ENCODE measurements around the gene IFITM1.

Gene IFITM1

DNA sequence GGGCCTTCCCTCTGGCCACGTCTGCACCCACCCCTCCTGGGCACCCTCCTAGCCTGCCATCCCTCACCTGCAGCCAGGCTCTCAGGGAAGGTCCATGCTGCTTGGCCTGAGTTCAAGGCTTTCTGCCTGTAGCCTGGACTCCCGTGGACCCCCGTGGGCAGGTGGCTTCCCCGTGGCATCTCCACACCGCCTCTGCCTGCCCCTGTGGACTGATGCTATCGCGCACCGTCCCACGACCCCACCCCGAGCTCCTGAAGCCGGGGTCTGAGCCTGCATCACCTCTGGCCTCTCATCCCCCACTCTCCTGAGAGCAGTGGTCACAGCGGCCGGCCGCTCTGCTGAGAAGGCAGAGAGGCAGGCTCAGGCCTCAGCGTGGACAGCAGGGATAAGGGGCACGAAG lies 19.1 kb upstream of the IFITM1 start:
- Histone ChIP-seq H3K9me3 (ENCODE audit: low read length) (no peaks in the 10 kb centered on the region), H2AFZ (ENCODE audit: low read depth, low read length) (no peak overlapping the region), H3K4me3 (ENCODE audit: low read length) (no peak overlapping the region), H3K27me3 (ENCODE audit: insufficient read depth, low read length) (no peaks in the 10 kb centered on the region), H3K36me3 (ENCODE audit: insufficient read depth, low read length) (peaks cover 3% of the 10 kb centered on the region), H3K4me1 (ENCODE audit: insufficient read depth, low read length) (peaks cover 7% of the 10 kb centered on the region)

DNA sequence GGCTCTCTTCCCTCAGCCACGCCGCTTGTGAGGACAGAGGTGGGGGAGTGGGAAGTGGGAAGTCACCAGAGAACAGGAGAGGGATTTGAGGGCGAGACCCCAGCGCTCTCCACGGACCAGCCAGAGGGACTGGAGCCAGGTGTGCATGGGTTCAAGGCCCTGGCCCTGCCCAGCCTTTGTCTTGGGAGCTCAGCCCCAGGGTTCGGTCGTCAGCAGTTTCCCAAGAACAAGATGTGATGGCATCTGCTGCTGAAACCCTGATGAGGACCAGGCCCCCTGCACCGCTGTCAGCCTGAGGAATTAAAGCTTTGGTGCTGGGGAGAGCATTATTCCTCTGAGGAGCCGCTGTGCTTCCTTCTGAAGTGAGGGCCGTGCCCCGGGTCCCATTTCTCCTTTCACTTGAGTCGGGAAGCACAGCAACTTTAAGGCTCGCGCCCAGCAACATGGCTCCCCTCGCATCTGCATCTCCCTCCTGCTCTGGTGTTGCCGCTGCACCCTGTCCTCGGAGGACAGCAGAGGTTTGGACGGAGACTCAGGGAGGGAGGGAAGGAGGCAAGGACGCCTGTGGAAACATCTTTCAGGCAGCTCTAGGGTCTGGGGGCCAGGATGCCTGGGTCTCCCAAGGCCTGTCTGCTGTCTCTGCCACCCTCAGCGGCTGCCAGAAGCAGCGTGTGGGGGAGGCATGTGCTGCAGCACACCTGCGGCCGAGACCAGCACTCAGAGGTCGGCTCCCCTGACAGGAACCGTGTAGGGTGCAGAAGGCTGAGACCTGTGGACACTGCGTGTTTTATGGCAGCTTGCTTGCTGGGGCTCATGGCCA lies 18.3 kb upstream of the IFITM1 start:
- H3K4me1 ChIP-seq (ENCODE audit: insufficient read depth, low read length) = peaks cover 10% of the 10 kb centered on the region
- peaks cover 3% of the 10 kb centered on the region for H3K36me3 ChIP-seq (ENCODE audit: insufficient read depth, low read length)
- no peaks in the 10 kb centered on the region for H3K9me3 ChIP-seq (ENCODE audit: low read length)
- H3K27me3 ChIP-seq (ENCODE audit: insufficient read depth, low read length) = no peaks in the 10 kb centered on the region
- H2AFZ ChIP-seq (ENCODE audit: low read depth, low read length) = no peak overlapping the region
- H3K4me3 ChIP-seq (ENCODE audit: low read length) = no peak overlapping the region

DNA sequence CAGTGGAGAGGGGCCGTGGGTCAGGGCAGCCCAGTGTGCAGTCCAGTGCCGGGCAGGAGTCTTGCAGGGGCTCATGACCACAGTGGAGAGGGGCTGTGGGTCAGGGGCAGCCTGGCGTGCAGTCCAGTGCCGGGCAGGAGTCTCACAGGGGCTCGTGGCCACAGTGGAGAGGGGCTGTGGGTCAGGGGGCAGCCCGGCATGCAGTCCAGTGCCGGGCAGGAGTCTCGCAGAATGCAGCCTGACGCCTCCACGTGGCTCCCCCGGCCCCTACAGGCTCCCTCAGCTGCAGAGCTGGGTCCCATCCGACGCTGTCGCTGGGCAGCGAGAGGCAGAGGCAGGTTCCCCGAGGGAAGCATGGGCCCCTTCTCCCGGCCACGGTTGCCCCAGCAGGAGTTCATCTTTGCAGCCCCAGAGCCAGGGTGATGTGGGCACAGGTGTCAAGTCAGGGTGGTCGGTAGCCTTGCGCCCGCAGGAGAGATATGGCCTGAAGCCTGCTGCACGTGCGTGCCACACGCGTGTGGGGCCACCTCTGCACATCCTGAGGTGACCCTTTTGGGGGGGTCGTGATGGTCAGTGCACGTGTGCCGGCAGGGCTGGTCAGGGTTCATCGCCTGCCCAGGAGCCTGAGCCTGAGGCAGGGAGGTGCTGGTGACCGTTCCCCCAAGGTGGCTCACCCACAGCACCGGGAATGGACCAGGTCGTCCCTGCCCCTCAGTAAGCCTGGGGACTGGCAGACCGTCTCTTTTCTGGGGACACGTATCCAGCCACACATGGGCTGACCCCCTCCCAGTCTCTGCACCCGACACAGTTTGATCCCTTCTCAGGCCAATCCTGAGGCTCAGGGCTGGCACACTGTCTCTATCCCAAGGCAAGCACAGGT lies 17.4 kb upstream of the IFITM1 start:
- Histone ChIP-seq H3K9me3 (ENCODE audit: low read length) (no peaks in the 10 kb centered on the region), H3K4me3 (ENCODE audit: low read length) (no peak overlapping the region), H3K27me3 (ENCODE audit: insufficient read depth, low read length) (no peaks in the 10 kb centered on the region)

DNA sequence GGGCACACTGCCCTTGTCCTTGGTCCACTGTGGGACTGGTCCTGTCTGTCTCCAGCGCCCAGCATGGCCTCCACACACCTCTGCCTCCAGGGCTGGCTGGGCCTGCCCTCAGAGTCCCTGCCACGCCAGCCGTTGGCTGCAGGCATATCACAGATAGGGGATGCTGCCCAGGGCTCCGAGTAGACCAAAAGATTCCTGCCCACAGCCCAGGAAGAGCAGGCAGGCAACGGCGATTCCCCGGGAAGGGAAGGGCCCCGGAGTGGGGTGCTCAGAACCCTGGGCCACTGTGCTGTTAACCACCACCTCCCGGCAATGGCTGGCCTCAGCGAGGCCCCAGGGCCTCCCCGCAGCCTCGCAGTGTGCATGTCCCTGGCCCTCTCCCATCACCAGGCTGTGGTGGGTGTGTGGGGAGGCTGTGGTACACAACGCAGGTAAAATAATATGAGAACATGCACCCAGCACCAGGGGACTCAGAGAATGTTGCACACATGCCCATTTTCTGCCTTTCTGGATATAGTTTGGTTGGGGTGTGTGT lies 16.7 kb upstream of the IFITM1 start:
- Histone ChIP-seq H3K9me3 (ENCODE audit: low read length) (no peaks in the 10 kb centered on the region), H2AFZ (ENCODE audit: low read depth, low read length) (no peak overlapping the region), H3K4me1 (ENCODE audit: insufficient read depth, low read length) (peaks cover 10% of the 10 kb centered on the region), H3K27me3 (ENCODE audit: insufficient read depth, low read length) (no peaks in the 10 kb centered on the region), H3K36me3 (ENCODE audit: insufficient read depth, low read length) (peaks cover 3% of the 10 kb centered on the region), H3K4me3 (ENCODE audit: low read length) (no peak overlapping the region)

More for the DNA sequence above, 17.4 kb upstream of the IFITM1 start:
- H2AFZ ChIP-seq (ENCODE audit: low read depth, low read length) = no peak overlapping the region
- H3K36me3 ChIP-seq (ENCODE audit: insufficient read depth, low read length) = peaks cover 3% of the 10 kb centered on the region
- H3K4me1 ChIP-seq (ENCODE audit: insufficient read depth, low read length) = peaks cover 10% of the 10 kb centered on the region

DNA sequence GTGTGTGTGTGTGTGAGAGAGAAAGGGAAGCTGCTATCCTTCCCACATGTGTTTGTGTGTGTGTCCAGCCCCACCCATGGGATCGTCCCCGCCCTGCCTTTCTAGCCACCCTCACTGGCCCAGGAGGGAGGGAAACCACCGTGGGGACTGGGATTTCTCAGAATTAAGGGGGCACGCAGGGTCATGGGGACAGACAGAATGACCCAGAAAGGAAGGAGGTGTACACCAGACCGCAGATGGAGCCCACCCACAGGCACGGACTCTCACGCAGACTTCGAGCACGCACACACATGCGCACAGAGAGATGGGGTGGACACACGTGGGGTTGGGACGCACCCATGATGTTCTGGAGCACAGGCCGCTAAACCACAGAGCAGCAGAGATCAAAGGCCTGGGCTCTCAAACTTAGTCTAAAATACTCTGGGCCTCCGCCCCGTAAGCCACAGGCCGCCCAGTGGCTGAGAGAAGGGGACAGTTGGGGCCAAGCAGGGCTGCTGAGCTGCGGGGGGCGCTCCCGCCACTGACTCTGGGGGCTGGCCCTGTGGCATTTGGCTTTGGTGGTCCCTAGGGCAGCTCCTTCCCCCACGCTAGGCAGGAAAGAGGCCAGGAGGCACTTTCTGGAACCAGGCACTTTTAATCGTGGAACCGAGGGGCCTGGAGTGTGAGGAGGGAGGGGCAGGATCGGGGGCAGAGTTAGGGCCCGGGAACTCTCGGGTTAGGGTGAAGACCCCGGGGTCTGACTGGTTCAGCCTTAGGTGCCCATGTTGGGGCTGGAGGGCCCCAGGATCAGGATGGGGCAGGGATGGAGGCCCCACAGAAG lies 16.0 kb upstream of the IFITM1 start:
- Histone ChIP-seq H3K27me3 (ENCODE audit: insufficient read depth, low read length) (no peaks in the 10 kb centered on the region), H3K4me3 (ENCODE audit: low read length) (no peak overlapping the region), H2AFZ (ENCODE audit: low read depth, low read length) (no peak overlapping the region), H3K36me3 (ENCODE audit: insufficient read depth, low read length) (peaks cover 3% of the 10 kb centered on the region), H3K4me1 (ENCODE audit: insufficient read depth, low read length) (peaks cover 10% of the 10 kb centered on the region), H3K9me3 (ENCODE audit: low read length) (no peaks in the 10 kb centered on the region)

DNA sequence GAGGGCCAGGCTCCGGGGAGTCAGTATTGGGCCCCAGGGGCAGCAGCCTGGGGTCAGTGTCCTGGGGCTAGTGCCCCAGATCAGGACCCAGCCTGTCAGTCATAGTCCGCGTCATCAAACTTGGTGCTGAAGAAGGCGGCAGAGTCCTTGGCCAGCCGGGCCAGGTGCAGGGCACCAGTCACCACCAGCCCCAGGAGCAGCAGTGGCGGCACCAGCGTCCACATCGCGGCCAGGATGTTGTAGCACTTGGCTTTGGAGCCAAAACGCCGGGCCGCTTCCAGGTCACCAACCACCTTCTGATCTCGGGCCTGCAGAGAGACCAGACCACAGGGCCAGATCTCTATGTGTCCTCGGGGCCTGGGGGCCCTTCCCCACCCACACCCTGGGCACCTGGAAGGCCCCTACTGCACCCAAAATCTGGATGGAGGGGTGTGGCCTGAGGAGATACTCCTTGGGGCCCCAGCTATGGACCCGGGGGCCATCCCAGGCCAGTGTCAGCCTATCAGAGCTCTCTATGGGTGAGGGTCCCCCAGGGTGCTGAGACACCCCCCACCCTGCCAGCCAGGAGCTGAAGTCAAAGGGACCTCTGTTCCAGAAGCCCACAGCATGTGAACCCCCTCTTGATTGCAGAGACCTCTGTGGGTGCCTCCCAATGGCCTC lies 15.3 kb upstream of the IFITM1 start:
- H3K4me3 ChIP-seq (ENCODE audit: low read length) = no peak overlapping the region
- H3K9me3 ChIP-seq (ENCODE audit: low read length) = no peaks in the 10 kb centered on the region
- no peaks in the 10 kb centered on the region for H3K27me3 ChIP-seq (ENCODE audit: insufficient read depth, low read length)
- peaks cover 3% of the 10 kb centered on the region for H3K36me3 ChIP-seq (ENCODE audit: insufficient read depth, low read length)
- no peak overlapping the region for H2AFZ ChIP-seq (ENCODE audit: low read depth, low read length)
- H3K4me1 ChIP-seq (ENCODE audit: insufficient read depth, low read length) = peaks cover 10% of the 10 kb centered on the region

DNA sequence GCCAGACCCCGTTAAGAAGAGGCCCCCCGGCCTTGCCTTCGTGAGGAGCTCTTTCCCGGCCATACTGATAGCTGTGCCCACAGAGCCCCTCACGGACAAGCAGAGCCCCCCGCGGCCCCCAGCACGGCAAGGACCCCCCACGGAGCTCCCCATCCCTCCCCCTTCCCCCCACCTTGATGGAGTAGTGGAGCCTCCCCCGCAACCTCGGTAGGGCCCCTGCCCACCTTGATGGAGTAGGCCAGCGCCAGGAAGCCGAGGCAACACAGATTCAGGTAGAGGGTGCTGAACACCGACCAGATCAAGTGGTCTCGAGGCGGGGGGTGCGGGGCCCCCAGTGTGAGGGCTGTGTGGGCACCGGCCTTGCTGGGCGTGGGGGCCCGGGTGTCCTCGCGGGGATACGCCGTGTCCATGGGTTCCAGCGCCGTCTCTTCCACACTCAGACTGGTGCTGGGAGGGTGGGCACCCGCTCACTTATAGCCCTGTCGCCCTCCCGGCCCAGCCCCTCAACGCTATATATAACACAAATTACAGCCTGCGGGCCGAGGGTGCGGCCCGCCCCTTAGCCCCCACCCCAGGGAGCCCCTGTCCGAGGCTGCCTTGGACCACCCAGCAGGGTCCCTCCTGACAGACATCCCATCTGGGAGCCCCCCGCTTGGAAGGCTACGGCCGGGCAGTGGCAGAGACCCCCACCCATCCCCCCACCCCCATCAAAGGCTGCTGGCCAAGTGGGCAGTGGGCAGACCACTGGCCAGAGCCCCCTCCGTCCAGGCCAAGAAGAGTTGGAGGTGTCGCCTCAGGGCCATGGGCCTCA lies 14.6 kb upstream of the IFITM1 start, which contains the start of gene IFITM5:
TSS of gene IFITM5 (minus strand) at position 446 of the 811 bp plus-strand sequence. CDS start at position 410, 36 bp downstream.
- no peak within 1 kb of the TSS for H2AFZ ChIP-seq (ENCODE audit: low read depth, low read length)
- H3K27me3 ChIP-seq (ENCODE audit: insufficient read depth, low read length) = no peaks in the 10 kb centered on the region
- no peaks in the 10 kb centered on the region for H3K36me3 ChIP-seq (ENCODE audit: insufficient read depth, low read length)
- H3K9me3 ChIP-seq (ENCODE audit: low read length) = no peaks in the 10 kb centered on the region
- H3K4me1 ChIP-seq (ENCODE audit: insufficient read depth, low read length) = peaks cover 10% of the 10 kb centered on the region
- H3K4me3 ChIP-seq (ENCODE audit: low read length) = no peak within 1 kb of the TSS

DNA sequence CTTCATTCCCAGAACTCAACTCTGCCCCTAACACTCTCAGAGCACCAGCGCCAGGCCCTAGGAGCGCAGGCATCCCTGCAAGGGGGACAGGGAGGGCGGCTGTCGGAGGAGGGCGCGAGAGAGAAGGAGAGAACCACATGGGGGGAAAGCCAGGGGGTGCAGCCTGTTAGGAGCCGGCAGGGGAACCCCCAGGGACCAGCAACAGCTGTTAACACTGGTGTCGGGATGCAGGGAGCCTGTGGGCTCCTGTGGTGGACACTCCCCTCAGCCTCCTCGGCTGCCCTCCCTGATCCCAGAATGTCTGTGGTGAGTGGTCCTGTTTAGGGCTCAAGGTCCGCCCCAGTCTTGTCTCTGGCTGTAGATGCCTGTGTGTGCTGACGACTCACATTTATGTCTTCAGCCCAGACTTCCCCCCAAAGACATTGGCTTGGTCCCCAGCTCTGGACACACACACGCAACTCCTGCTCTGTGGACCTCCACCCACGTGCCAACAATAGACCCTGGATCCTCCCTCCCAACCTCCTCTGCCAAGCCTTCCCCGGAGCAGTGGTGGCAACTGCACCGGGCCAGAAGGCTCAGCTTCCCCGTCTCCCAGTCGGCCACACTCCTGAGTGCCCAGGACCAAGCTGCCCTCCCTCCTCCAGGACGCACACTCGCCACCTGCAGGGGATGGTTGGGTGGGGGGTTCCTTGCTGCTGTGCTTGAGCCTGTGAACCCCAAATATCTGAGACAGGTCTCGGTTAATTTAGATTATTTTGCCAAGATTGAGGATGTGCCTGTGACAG lies 13.7 kb upstream of the IFITM1 start:
- H3K4me1 ChIP-seq (ENCODE audit: insufficient read depth, low read length) = peaks cover 13% of the 10 kb centered on the region
- no peaks in the 10 kb centered on the region for H3K27me3 ChIP-seq (ENCODE audit: insufficient read depth, low read length)
- no peaks in the 10 kb centered on the region for H3K9me3 ChIP-seq (ENCODE audit: low read length)

DNA sequence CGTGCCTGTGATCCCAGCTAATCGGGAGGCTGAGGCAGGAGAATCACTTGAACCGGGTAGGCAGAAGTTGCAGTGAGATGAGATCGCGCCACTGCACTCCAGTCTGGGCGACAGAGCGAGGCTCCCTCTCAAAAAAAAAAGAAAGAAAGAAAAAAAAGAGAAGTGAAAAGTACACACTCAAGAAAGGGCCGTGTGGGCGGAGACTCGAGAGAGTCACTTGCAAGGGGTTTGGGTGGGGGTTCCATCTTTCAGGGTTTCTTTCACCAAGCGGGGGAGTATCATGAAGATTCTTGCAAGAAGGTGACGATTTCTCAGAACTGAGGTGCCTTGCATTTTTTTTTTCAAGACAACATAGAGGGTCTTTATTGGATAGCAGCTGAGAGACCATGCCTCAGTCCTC lies 10.5 kb upstream of the IFITM1 start:
- no peak overlapping the region for H3K4me3 ChIP-seq (ENCODE audit: low read length)
- no peaks in the 10 kb centered on the region for H3K9me3 ChIP-seq (ENCODE audit: low read length)
- H3K27me3 ChIP-seq (ENCODE audit: insufficient read depth, low read length) = no peaks in the 10 kb centered on the region
- no peak overlapping the region for H2AFZ ChIP-seq (ENCODE audit: low read depth, low read length)
- no peaks in the 10 kb centered on the region for H3K36me3 ChIP-seq (ENCODE audit: insufficient read depth, low read length)
- H3K4me1 ChIP-seq (ENCODE audit: insufficient read depth, low read length) = peaks cover 29% of the 10 kb centered on the region

More for the DNA sequence above, 13.7 kb upstream of the IFITM1 start:
- no peak overlapping the region for H2AFZ ChIP-seq (ENCODE audit: low read depth, low read length)
- H3K4me3 ChIP-seq (ENCODE audit: low read length) = no peak overlapping the region
- H3K36me3 ChIP-seq (ENCODE audit: insufficient read depth, low read length) = no peaks in the 10 kb centered on the region

DNA sequence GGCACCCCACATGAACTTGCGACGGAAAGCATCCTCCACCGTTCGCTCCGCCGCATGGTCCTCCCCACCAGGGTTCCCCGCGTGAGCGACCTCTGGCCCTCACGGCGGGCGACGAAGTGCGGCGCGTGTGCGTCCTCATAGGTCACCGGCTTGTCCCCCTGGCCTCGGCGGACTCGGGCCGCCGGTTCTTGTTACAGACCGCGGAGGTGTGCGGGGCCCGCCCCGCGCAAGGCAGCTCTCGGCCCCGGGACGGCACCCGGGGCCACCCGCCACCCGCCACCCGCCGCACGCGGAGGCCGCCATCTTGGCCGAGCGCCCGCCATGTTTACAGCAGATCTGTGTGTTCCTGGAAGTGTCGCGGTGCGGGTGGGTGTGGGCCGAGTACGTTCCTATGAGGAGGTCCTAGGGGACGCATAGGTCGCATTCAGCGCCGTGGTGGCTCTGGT lies 9.8 kb upstream of the IFITM1 start:
- H3K27me3 ChIP-seq (ENCODE audit: insufficient read depth, low read length) = no peaks in the 10 kb centered on the region
- no peak overlapping the region for H2AFZ ChIP-seq (ENCODE audit: low read depth, low read length)
- H3K4me3 ChIP-seq (ENCODE audit: low read length) = no peak overlapping the region
- H3K4me1 ChIP-seq (ENCODE audit: insufficient read depth, low read length) = peaks cover 31% of the 10 kb centered on the region
- H3K36me3 ChIP-seq (ENCODE audit: insufficient read depth, low read length) = no peaks in the 10 kb centered on the region
- H3K9me3 ChIP-seq (ENCODE audit: low read length) = no peaks in the 10 kb centered on the region

Measured in neuron (in vitro differentiated cells).